Retina (tissue), 1 donor: ENCODE data around the gene ZSWIM4.
"Not testable (repeated sequence)": the region's sequence is repeated elsewhere in the genome, so short reads cannot be mapped to it uniquely, and the experiment has no call there.

Source experiments
- DNase-seq: peaks from one replicate; pipeline ENCODE4 v3.0.0-alpha.2; 2016

The ZSWIM4 gene

GRCh38 chr19:13794757-13795589, at the start of gene ZSWIM4:
Gene ZSWIM4, plus strand, starts transcription at chr19:13795443. Its CDS starts 206 bp downstream, at chr19:13795649.
- DNase-seq = peak; percentile 97

DNA sequence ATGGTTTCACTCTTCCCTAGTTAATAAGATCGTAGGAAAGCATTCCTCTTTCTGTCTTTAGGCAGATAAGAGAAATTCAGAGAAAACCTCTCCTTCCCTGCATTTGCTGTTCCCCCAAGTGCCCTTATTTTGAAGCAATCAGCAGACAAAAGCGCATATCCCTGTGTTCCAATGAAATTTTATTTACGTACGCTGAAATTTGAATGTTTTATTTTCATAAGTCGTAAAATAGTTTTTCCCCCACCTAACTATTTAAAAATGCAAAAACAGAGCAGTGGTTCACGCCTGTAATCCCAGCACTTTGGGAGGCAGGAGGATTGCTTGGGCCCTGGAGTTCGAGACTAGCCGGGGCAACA, 48.2 kb upstream of the ZSWIM4 start:
- no peak for DNase-seq

- DNase-seq = no peak
These were observed 46.9 kb upstream of the ZSWIM4 start for GRCh38 chr19:13748169-13748828.

- no peak for DNase-seq
These were observed 43.8 kb upstream of the ZSWIM4 start for GRCh38 chr19:13751436-13751835.

- DNase-seq = not testable (repeated sequence)
These were observed 41.6 kb upstream of the ZSWIM4 start for GRCh38 chr19:13753622-13754021.

GRCh38 chr19:13756210-13756609, 39.0 kb upstream of the ZSWIM4 start:
- no peak for DNase-seq

DNA sequence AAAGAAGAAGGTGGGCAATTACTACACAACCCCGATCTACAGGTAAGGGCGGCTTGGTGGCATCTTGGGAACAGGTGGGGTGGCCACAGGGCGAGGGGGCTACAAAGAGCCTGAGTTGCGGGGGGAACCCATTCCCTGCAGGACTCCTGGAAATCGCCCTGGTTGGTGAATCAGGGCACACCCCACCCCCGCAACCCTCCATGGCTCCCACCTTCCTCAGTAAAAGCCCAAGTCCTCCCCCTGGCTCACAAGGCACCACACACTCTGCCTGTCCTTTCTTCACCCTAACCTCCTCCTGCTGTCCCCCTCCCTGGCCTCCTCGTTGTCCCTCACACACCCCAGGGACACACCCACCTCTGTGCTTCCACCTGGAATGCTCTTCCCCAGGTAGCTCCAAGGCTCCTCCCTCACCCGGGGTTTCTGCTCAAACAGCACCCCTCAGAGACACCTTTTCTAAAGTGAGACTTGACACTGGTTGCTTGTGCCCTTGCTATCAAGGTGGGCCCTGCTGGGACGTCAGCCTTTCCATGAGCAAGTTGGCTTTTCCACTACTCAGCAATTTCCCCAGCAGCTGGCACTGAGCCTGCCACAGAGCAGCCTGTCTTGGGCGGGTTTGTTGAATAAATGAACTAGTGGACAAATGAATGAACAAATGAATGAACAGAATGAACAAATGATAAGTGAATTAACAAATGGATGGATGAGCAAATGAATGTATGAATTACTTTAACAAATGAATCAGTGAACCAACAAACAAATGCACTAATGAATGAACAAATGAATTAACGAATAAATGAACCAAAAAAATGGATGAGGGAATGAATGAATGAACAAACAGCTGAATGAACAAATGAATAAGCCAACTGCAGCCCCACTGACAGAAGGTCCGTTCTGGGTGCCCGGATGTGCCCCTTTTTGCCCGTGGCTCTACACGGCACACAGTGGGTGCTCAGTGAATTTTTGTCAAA, 37.2 kb upstream of the ZSWIM4 start:
- DNase-seq = no peak

DNA sequence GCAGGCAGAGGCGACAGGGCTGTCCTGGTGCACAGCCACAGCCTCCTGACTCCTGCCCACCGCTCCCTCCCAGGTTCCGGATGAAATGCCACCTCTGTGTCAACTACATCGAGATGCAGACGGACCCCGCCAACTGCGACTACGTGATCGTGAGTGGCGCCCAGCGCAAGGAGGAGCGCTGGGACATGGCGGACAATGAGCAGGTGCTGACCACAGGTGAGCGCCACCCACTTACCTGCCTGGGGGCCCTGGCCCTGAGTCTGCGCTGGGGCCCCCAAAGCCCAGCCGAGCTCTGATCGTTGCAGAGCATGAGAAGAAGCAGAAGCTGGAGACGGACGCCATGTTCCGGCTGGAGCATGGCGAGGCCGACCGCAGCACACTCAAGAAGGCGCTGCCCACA, 36.4 kb upstream of the ZSWIM4 start:
- no peak for DNase-seq

- no peak for DNase-seq
These were observed 33.8 kb upstream of the ZSWIM4 start for GRCh38 chr19:13761423-13761822.

GRCh38 chr19:13762635-13763235, 32.5 kb upstream of the ZSWIM4 start:
- no peak for DNase-seq

DNA sequence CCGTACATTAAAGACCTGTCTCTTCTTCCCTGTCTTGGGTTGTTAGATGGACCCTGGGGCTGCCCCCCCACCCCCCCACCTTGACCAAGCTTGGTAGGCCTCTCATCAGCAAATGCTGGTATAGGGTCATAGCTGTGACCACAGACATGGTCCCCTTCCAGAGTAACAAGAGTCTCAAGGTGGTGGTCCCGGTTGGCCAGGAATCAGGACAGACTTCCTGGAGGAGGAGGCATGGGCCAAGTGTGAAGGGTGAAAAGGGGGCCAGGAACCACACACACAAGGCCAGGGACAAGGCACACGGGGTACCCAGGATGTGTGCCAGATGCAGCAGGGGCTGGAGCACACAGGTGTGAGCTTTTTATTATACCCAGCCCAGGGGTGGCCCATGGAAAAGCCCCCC, 32.0 kb upstream of the ZSWIM4 start:
- no peak for DNase-seq

- peak; percentile 80 for DNase-seq
These were observed 31.0 kb upstream of the ZSWIM4 start, which contains the start of gene MRI1 for GRCh38 chr19:13764101-13764807. Gene MRI1, plus strand, starts transcription at chr19:13764522. Its CDS starts 67 bp downstream, at chr19:13764589.

DNA sequence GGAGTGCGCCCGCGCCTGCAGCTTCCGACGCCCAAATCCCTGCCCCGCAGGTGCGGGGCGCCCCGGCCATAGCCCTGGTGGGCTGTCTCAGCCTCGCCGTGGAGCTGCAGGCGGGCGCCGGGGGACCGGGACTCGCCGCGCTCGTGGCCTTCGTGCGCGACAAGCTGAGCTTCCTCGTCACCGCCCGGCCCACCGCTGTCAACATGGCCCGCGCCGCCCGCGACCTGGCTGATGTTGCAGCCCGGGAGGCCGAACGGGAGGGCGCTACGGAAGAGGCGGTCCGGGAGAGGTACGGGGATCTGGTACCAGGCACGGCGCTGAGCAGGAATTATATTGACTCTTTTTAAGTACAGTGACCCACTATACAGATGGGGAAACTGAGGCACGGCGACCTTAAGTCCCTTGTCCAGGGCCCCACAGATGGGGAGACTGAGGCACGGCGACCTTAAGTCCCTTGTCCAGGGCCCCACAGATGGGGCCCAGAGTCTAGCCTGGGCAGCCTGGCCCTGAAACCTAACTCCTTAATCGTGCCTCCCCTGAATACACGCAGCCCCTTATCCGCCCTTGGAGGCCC, 30.3 kb upstream of the ZSWIM4 start:
- DNase-seq = peak; percentile 48

- no peak for DNase-seq
These were observed 29.7 kb upstream of the ZSWIM4 start for GRCh38 chr19:13765395-13766094.

DNA sequence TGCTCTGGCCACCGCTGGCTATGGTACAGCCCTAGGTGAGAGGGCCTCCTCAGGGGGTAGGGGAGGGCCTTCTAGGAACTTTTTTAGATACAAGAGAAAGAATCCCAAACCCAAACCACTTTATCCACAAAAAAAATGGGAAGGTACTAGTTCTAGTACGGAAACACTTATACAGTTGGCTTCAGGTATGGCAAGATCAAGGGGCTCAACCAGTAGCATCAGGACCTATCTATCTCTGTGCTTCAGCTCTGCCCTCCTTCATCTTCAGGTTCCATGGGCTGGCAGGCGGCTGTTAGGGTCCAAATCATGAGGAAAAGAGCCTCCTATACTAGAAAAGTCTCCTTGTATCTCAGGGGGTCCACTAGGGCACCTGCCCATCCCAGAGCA, 29.2 kb upstream of the ZSWIM4 start:
- no peak for DNase-seq

DNA sequence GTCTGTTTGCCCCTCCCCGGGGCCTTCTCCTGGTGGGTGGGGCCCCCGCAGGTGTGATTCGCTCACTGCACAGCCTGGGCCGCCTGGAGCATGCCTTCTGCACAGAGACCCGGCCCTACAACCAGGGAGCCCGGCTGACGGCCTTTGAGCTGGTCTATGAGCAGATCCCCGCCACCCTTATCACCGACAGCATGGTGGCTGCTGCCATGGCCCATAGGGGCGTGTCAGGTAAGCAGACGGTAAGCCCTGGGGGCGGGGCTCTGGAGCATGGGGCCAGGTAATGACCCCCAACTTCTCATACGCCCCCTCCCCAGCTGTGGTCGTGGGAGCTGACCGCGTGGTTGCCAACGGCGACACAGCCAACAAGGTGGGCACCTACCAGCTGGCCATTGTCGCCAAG, 26.7 kb upstream of the ZSWIM4 start:
- DNase-seq = no peak

- no peak for DNase-seq
These were observed 25.1 kb upstream of the ZSWIM4 start for GRCh38 chr19:13770013-13770635.

GRCh38 chr19:13774217-13775191, 20.7 kb upstream of the ZSWIM4 start, which contains the start of gene C19orf53:
Gene C19orf53, plus strand, starts transcription at chr19:13774456. Its CDS starts 22 bp downstream, at chr19:13774478.
- peak; percentile 95 for DNase-seq

- no peak for DNase-seq
These were observed 16.8 kb upstream of the ZSWIM4 start for GRCh38 chr19:13778398-13778797.
